C4-2B (cell line): ENCODE measurements around the gene GLI3.

ENCODE experiments used
- H3K27ac ChIP-seq: fragments of 450-650 bp; 2 replicates; pipeline ENCODE4 v1.5.1; 2017
- ZFX ChIP-seq: fragments of 450-650 bp; IDR thresholded peaks from 2 replicates; pipeline ENCODE4 v1.6.1; 2017
- TF ChIP-seq, protein P1 (sequence below): fragments of 450-650 bp; conservative IDR thresholded peaks from 2 replicates; pipeline ENCODE4 v1.5.1; 2017; ENCODE audit warnings: mild to moderate bottlenecking

The GLI3 gene

GRCh38 chr7:42082144-42082543 lies 154.9 kb downstream of the GLI3 start:
- H3K27ac ChIP-seq: no peak overlapping the region
- no peak for TF ChIP-seq ZFX
- TF ChIP-seq, protein P1, sequence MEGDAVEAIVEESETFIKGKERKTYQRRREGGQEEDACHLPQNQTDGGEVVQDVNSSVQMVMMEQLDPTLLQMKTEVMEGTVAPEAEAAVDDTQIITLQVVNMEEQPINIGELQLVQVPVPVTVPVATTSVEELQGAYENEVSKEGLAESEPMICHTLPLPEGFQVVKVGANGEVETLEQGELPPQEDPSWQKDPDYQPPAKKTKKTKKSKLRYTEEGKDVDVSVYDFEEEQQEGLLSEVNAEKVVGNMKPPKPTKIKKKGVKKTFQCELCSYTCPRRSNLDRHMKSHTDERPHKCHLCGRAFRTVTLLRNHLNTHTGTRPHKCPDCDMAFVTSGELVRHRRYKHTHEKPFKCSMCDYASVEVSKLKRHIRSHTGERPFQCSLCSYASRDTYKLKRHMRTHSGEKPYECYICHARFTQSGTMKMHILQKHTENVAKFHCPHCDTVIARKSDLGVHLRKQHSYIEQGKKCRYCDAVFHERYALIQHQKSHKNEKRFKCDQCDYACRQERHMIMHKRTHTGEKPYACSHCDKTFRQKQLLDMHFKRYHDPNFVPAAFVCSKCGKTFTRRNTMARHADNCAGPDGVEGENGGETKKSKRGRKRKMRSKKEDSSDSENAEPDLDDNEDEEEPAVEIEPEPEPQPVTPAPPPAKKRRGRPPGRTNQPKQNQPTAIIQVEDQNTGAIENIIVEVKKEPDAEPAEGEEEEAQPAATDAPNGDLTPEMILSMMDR: no peak

DNA sequence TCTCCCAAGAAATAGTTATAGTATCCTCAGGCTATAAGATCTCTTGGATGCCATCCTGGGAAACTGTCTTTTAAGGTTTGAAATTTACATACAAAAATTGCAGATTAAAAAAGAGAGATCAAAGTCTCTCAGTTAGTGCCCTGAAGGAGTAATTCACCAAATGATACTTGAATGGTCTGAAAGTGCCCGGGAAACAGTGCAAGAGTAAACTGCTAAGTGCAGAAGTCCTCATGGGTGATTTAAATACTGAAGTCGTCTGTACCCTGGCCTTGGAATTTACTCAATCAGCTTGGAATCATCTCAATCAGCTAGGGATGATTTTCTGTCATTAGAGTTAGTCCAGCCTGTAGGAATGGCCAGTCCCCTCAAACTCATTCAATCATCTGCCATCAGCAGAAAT lies 155.3 kb downstream of the GLI3 start:
- TF ChIP-seq, protein P1: no peak
- no peak for TF ChIP-seq ZFX
- no peak overlapping the region for H3K27ac ChIP-seq

DNA sequence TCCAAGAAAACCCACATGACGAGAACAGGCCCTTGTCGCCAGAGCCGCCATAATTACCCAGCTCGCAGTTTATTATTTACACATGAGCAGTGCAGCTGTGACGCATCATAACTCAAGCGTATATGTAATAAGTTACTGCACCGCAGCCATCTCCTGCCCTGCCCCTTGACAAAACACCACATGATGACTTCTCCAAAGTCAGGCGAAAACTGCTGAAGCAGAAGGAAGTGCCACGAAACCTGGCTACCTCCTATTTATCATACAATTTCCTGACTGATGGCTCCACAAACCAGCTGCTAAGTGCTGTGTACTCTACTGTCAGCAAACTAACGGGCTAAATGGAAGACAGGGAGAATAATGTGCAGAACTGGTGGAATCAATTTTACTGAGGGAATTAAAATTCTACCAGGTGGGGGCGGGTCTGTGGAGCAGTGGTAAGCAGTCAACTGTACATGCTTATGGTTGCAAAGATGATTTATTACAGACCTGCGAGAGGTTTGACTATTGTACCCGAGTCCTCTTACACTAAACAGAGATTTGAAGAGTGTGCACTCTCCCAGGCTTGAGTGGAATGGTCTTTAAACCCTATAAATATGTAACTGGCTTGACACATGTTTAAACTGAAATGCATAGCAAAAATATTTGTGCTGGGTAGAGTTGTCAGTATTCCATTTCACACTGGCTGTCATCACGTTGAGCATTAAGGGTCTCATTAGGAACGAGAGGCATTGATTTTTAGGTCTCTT lies 156.0 kb downstream of the GLI3 start:
- H3K27ac ChIP-seq: no peak overlapping the region
- TF ChIP-seq, protein P1: no peak
- no peak for TF ChIP-seq ZFX

- TF ChIP-seq, protein P1: no peak
- TF ChIP-seq ZFX: no peak
- H3K27ac ChIP-seq: no peak overlapping the region
Measured at GRCh38 chr7:42077271-42078135, 159.5 kb downstream of the GLI3 start.

- TF ChIP-seq ZFX: no peak
- TF ChIP-seq, protein P1: no peak
- no peak overlapping the region for H3K27ac ChIP-seq
Measured at GRCh38 chr7:42076870-42077269, 160.1 kb downstream of the GLI3 start.

DNA sequence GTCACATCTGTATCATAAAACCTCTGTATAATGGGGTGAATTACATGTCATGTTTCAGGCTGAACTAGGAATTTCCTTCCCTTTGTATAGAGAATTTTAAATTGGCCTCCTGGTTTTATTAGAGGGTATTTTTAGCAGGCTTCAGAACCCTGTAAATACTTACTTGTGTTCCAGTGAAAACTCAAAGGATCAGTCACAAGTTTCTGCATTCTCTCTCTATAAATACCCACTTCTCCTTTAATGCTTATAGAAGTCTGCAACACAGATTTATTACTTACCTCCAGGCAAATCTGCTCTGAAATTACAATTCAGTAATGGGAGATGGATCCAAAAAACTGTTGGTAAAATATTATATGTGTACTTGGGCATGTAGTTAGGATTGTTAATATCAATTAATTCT lies 161.6 kb downstream of the GLI3 start:
- TF ChIP-seq, protein P1: no peak
- TF ChIP-seq ZFX: no peak
- H3K27ac ChIP-seq: no peak overlapping the region

DNA sequence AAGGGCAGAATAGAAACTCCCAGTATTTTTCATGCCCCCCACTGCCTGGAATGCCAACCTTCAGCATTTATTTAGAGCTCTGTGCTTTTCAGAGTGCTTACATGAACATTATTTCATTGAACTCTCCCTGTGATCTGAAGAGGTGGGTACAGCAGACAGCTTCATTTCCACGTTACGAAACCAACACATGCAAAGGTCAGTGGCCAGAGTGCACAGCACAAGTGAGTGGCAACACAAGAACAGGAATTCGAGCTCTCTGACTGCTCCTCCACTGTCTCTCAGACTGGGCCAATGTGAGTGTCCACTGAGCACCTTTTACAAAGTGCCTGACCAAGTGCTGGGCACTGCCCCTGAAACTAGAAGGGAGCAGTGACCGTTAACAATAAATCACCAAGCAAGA lies 162.9 kb downstream of the GLI3 start:
- no peak for TF ChIP-seq ZFX
- H3K27ac ChIP-seq: no peak overlapping the region
